RWPE2 (cell line): ENCODE data around the gene FAM227A.
A peak's percentile ranks its signal among the peaks of the same experiment; 100 is the strongest.
"Not testable (repeated sequence)": the region's sequence is repeated elsewhere in the genome, so short reads cannot be mapped to it uniquely, and the experiment has no call there.

Experiments used
- ATAC-seq: fragments of 200-7000 bp; cut with Tn5 transposase; 3 replicates; pipeline ENCODE4 v1.9.1; 2021; ENCODE audit warnings: low read depth
- DNase-seq: peaks from one replicate; pipeline ENCODE4 v3.0.0-alpha.2; 2020; ENCODE audit warnings: low spot score
- H3K27ac ChIP-seq: fragments of 450-650 bp; 2 replicates; pipeline ENCODE4 v1.5.1; 2017; ENCODE audit warnings: mild to moderate bottlenecking; ENCODE audit not compliant: poor library complexity, severe bottlenecking
- H3K27me3 ChIP-seq: fragments of 250-450 bp; sonication (Bioruptor Pico); 2 replicates; pipeline ENCODE4 v1.5.1; 2021; ENCODE audit warnings: mild to moderate bottlenecking, moderate library complexity; ENCODE audit not compliant: insufficient read depth, poor library complexity, severe bottlenecking
- H3K36me3 ChIP-seq: fragments of 250-450 bp; sonication (Bioruptor Pico); 2 replicates; pipeline ENCODE4 v1.5.1; 2020; ENCODE audit warnings: low read depth, mild to moderate bottlenecking, moderate library complexity
- H3K4me1 ChIP-seq: fragments of 250-450 bp; sonication (Bioruptor Pico); 2 replicates; pipeline ENCODE4 v1.5.1; 2021; ENCODE audit warnings: mild to moderate bottlenecking, moderate library complexity; ENCODE audit not compliant: insufficient read depth, poor library complexity, severe bottlenecking
- H3K4me3 ChIP-seq: fragments of 250-450 bp; sonication (Bioruptor Pico); 2 replicates; pipeline ENCODE4 v1.5.1; 2021; ENCODE audit warnings: mild to moderate bottlenecking, moderate library complexity; ENCODE audit not compliant: severe bottlenecking
- H3K9me3 ChIP-seq: fragments of 250-450 bp; sonication (Bioruptor Pico); 2 replicates; pipeline ENCODE4 v1.5.1; 2021; ENCODE audit warnings: mild to moderate bottlenecking, moderate library complexity; ENCODE audit not compliant: severe bottlenecking
- CTCF ChIP-seq: fragments of 450-650 bp; IDR thresholded peaks from one replicate; pipeline ENCODE4 v1.5.1; 2017; ENCODE audit warnings: mild to moderate bottlenecking, moderate library complexity; ENCODE audit not compliant: poor library complexity, severe bottlenecking

FAM227A gene

GRCh38 chr22:38649841-38650522 is 6.2 kb downstream of the FAM227A start:
- Histone ChIP-seq H3K36me3 (no peaks in the 10 kb centered on the region), H3K4me1 (peaks cover 4% of the 10 kb centered on the region), H3K27ac (no peak overlapping the region), H3K4me3 (no peak overlapping the region), H3K27me3 (no peaks in the 10 kb centered on the region), H3K9me3 (no peaks in the 10 kb centered on the region)
- no peak for DNase-seq
- TF ChIP-seq CTCF: no peak
- no peak for ATAC-seq

DNA sequence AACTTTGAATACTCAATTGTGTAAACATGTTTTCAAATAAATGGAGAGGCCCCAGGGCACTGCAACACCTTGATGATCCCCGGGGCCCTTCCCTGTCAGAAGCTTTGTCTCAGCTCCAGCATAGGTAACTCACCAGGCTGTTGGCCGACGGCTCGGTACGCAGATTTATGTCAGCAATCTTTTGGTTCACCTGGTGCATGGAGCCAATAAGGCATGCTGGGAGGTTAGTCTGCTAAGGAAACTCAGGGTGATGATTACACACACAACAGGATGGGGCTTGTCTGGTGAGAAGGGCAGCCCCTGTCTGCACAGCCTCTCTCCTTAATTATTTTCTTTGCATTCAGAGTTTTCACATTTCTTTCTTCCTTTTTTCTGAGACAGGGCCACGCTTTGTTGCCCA is 10.8 kb downstream of the FAM227A start:
- TF ChIP-seq CTCF: no peak
- ATAC-seq (peak; percentile 90), DNase-seq (no peak)
- Histone ChIP-seq H3K4me1 (peaks cover 4% of the 10 kb centered on the region), H3K4me3 (no peak overlapping the region), H3K27ac (peak overlapping the region; percentile 9), H3K27me3 (no peaks in the 10 kb centered on the region), H3K9me3 (no peaks in the 10 kb centered on the region), H3K36me3 (no peaks in the 10 kb centered on the region)

DNA sequence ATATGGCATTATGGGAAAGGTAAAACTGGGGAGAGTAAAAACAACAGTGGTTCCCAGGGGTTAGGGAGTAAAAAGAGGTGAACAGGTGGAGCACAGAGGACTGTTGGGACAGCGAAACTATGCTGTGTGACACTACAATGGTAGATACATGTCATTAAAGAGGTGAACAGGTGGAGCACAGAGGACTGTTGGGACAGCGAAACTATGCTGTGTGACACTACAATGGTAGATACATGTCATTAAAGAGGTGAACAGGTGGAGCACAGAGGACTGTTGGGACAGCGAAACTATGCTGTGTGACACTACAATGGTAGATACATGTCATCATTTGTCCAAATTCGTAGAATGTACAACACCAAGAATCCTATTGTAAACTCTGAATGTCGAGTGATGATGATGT is 11.9 kb downstream of the FAM227A start:
- DNase-seq, H3K4me3 ChIP-seq, H3K36me3 ChIP-seq, H3K4me1 ChIP-seq, H3K27me3 ChIP-seq, ATAC-seq, H3K27ac ChIP-seq, H3K9me3 ChIP-seq: not testable (repeated sequence)

DNA sequence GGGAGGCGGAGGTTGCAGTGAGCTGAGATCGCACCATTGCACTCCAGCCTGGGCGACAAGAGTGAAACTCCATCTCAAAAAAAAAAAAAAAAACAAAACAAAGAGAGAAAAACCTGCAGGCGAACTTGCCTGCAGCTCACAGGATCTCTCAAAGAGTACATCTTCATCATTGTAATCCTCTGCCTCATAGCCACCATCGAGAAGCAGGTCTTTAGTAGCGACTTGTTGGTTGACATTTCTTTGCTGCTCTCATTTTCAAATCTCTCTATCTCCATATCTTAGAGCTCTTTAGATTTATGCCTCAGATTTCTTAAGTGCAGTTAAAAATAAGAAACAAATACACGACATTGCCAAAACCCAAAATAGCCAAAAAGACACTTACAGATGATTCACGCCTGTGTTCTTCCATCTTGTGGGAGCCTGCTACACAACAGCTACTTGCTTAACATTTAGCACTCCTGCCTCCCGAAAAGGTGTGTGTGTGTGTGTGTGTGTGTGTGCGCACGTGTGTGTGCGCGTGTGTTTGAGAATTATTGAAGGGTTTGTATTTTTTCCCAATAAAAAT is 14.6 kb downstream of the FAM227A start:
- no peak for ATAC-seq

GRCh38 chr22:38638728-38639127 is 17.5 kb downstream of the FAM227A start:
- DNase-seq (no peak), ATAC-seq (no peak)
- Histone ChIP-seq H3K4me3 (no peak overlapping the region), H3K9me3 (no peaks in the 10 kb centered on the region), H3K36me3 (peaks cover 13% of the 10 kb centered on the region), H3K27ac (no peak overlapping the region), H3K27me3 (no peaks in the 10 kb centered on the region), H3K4me1 (no peaks in the 10 kb centered on the region)
- TF ChIP-seq CTCF: no peak

More for the DNA sequence above, 14.6 kb downstream of the FAM227A start:
- TF ChIP-seq CTCF: no peak
- no peak overlapping the region for H3K4me3 ChIP-seq
- H3K27me3 ChIP-seq: no peaks in the 10 kb centered on the region
- DNase-seq: no peak
- H3K27ac ChIP-seq: no peak overlapping the region
- peaks cover 8% of the 10 kb centered on the region for H3K36me3 ChIP-seq
- H3K9me3 ChIP-seq: no peaks in the 10 kb centered on the region
- H3K4me1 ChIP-seq: peaks cover 4% of the 10 kb centered on the region
